Skeletal muscle tissue (tissue), 4 donors: ENCODE data around the gene RUFY1. TPM values are rescaled to one million over a fixed set of nuclear protein-coding genes. Genes with fewer than 3 reads are reported as not detected.
"Not testable (repeated sequence)": the region's sequence is repeated elsewhere in the genome, so short reads cannot be mapped to it uniquely, and the experiment has no call there.

ENCODE experiments used
- H3K27ac ChIP-seq: one replicate; pipeline ENCODE4 v1.7.0; 2013; ENCODE audit warnings: mild to moderate bottlenecking, low read depth, low read length, inconsistent platforms
- H3K27me3 ChIP-seq, 3 donors: one replicate each; pipeline ENCODE4 v1.7.0; 2013; ENCODE audit warnings: low read length in 3 of 3; ENCODE audit not compliant: control insufficient read depth in 3 of 3, insufficient read depth in 3 of 3
- H3K36me3 ChIP-seq, 3 donors: one replicate each; pipeline ENCODE4 v1.7.0; 2013; ENCODE audit warnings: low read length in 3 of 3; ENCODE audit not compliant: control insufficient read depth in 3 of 3, insufficient read depth in 3 of 3
- H3K4me1 ChIP-seq, 3 donors: one replicate each; pipeline ENCODE4 v1.7.0; 2013; ENCODE audit warnings: low read length in 3 of 3, mild to moderate bottlenecking in 3 of 3; ENCODE audit not compliant: control insufficient read depth in 3 of 3, insufficient read depth in 3 of 3
- H3K4me3 ChIP-seq, 3 donors: one replicate each; pipeline ENCODE4 v1.7.0; 2013; ENCODE audit warnings: low read length in 3 of 3
- H3K9ac ChIP-seq, 3 donors: one replicate each; pipeline ENCODE4 v1.7.0; 2013; ENCODE audit warnings: low read length in 3 of 3, mild to moderate bottlenecking in 3 of 3, moderate library complexity in 2 of 3, low read depth in 1 of 3
- H3K9me3 ChIP-seq, 3 donors: one replicate each; pipeline ENCODE4 v1.7.0; 2013; ENCODE audit warnings: low read length in 3 of 3; ENCODE audit not compliant: control insufficient read depth in 3 of 3
- total RNA-seq: library from RNA; depleted of rRNA; stranded (reverse); fragments of >200 nt; gene quantifications from one replicate; pipeline ENCODE4 v1.2.3, GENCODE V29; 2014
- donor health status: Osteomylitis.

RUFY1 gene
- total RNA-seq, 1 donor from 2014 or later: 32.9 TPM

DNA sequence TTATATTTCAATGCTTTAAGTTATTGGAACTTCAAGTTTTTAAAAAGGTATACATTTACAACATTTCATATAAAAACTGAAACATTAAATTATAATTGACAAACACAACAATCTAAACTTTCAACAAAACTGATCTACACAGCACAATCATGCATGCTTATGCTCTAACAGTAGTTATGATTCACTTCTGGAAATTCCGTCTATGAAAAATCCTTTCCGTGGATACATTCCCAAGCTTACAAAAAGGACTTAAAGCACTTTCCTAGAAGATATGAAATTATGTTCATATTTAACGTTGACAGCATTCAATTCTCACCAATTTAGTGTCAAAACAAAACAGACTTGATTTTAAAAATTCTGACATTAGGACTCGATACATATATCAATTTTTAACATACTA is 69.4 kb downstream of the RUFY1 start:
- Histone ChIP-seq H3K36me3 (peaks cover 57 to 65% (median 60%) of the 10 kb centered on the region in 3 donors), H3K9me3 (no peaks in the 10 kb centered on the region), H3K27ac (no peak overlapping the region), H3K27me3 (no peaks in the 10 kb centered on the region), H3K9ac (peak overlapping the region in 2 of 3 donors; percentile 51), H3K4me3 (peak overlapping the region in 2 of 3 donors; percentile 53 to 72), H3K4me1 (peaks cover 36 to 44% (median 41%) of the 10 kb centered on the region in 3 donors)

DNA sequence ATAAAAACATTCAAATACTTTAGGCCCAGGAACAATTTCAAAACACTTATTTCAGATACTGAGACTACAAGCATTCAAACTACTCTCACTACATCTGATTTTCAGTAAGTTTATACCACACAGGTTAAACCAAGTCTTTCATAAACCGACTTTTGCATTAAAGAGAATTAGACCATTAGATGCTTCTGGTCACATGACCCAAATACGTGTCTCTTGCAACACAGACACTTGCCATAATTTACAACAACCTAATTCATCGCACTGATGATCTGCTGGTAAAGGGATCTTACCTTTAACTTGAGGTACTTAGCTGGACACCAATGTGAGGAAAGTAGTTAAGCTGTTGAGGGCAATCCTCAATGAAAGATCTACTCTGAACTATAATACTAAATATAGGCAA is 69.9 kb downstream of the RUFY1 start:
- no peak overlapping the region for H3K27ac ChIP-seq
- peak overlapping the region; percentile 1 to 72 (median 53) for H3K4me3 ChIP-seq
- H3K9me3 ChIP-seq: no peaks in the 10 kb centered on the region
- peaks cover 52 to 60% (median 55%) of the 10 kb centered on the region in 3 donors for H3K36me3 ChIP-seq
- no peaks in the 10 kb centered on the region for H3K27me3 ChIP-seq
- peaks cover 39 to 45% (median 44%) of the 10 kb centered on the region in 3 donors for H3K4me1 ChIP-seq
- peak overlapping the region; percentile 24 to 51 (median 25) for H3K9ac ChIP-seq

DNA sequence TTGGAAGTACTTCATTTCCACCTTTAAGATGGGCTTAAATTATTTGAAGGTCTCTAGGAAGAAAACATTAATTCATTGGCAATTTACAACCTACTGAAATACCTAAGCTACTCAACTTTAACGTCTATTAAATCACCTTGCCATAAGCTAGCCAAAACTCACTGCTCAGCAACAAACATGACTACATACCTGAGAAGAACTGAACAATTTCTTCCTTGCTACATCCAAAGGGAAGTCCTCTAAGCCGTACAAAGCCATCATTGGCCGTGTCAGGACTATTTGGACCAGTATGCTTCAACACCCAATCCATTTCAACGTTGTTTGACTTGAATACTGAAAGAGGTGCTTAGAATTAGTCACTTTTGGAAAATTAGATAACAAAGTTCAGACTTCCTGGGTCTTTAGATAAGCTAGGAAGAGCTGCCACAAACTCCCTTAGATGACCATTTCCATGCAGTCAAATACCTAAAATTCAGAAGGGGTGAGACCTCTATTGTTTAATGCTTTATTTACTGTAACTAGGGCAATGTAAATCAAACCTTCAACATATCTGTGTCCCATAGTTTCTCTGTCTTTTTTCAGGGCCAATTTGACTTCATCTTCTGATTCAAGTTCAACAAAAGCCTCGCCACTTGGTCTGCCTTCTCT is 70.5 kb downstream of the RUFY1 start:
- Histone ChIP-seq H3K9me3 (no peaks in the 10 kb centered on the region), H3K9ac (peak overlapping the region; percentile 25 to 55 (median 25)), H3K4me1 (peaks cover 39 to 45% (median 44%) of the 10 kb centered on the region in 3 donors), H3K27ac (peak overlapping the region; percentile 17), H3K4me3 (peak overlapping the region; percentile 1 to 72 (median 53)), H3K27me3 (no peaks in the 10 kb centered on the region), H3K36me3 (peaks cover 46 to 55% (median 50%) of the 10 kb centered on the region in 3 donors)

DNA sequence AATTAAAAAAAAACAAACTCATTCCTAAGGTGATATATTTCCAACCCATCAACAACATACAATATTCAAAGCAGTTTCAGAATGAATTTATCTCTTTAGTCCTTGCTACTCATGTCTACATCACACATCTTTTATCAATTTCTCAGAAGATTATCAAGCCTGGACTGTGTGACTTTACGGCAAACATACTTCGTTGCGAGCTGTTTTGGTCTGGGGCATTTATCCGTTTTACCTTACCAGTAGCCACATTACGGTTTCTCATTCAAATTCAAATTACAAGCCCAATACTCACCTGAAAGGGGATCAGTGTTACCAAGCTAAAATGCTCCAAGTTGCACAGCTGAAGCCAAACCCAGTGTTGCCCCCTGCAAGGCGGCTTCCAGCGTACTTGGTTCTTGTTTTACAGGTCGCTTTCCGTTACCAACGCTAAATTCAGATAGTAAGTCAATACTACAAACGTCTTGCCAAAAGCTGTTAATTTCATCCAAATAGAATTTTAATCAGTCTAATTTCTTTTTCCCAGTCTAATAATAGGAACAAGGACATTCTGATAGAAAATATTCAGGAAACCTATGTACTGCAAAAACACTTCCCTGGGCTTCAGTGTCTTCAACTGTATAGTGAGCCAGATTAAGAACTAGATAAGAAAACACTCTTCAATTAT is 71.3 kb downstream of the RUFY1 start:
- Histone ChIP-seq H3K27ac (peak overlapping the region; percentile 79), H3K9me3 (no peaks in the 10 kb centered on the region), H3K9ac (peak overlapping the region; percentile 55 to 73 (median 60)), H3K36me3 (peaks cover 38 to 46% (median 41%) of the 10 kb centered on the region in 3 donors), H3K4me3 (peak overlapping the region; percentile 53 to 72 (median 68)), H3K4me1 (peaks cover 39 to 44% (median 44%) of the 10 kb centered on the region in 3 donors), H3K27me3 (no peaks in the 10 kb centered on the region)

DNA sequence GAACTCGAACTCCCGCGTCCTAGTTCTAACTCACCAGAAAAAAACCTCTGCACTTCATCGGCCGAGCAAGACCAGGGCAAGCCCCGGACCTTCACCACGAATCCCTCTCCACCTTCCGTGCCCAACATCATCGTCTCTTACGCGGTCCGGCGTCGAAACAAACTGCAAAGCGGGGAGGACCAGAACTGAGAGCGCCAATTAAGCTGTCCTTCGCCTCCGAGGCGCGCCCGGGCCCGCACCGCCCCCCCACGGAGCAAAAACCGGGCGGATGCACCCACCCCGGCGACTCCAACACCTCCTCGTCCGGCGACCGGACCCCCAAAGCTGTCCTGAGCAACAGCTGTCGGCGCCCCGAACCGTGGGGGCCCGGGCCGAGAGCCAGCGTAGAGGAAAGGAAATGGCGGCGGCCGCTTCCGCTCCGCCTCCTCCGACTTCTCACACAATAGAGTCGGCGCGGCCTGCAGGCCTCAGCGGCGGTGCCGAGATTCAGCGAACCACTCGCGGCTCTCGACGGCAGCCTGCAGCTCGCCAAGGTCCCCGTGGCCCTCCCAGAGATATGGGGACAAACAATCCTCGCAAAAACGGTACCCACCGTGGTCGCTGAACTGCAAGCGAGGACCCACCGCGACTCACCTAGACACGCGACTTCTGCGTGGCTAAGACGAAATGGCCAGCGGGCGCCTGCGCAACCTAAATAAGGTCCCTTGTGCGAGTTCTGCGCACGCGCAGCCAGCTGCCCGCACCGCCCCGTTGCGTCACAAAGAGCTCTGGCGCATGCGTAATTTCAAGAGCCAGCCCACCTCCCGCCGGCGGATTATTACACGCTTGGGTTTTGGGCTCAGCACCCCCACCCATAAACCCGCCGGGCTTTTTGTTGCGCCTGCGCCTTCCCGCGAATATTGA is 72.9 kb downstream of the RUFY1 start, which contains the start of gene HNRNPH1:
HNRNPH1 (minus strand) TSS at position 669 of the 903 bp plus-strand sequence; CDS start at position 131, 538 bp downstream.
- Histone ChIP-seq H3K9me3 (no peaks in the 10 kb centered on the region), H3K4me1 (peaks cover 39 to 44% (median 44%) of the 10 kb centered on the region in 3 donors), H3K4me3 (peak within 1 kb of the TSS; percentile 82 to 99 (median 99)), H3K27ac (peak within 1 kb of the TSS; percentile 100), H3K36me3 (peaks cover 23 to 31% (median 25%) of the 10 kb centered on the region in 3 donors), H3K9ac (peak within 1 kb of the TSS; percentile 96 to 100 (median 100)), H3K27me3 (no peaks in the 10 kb centered on the region)

DNA sequence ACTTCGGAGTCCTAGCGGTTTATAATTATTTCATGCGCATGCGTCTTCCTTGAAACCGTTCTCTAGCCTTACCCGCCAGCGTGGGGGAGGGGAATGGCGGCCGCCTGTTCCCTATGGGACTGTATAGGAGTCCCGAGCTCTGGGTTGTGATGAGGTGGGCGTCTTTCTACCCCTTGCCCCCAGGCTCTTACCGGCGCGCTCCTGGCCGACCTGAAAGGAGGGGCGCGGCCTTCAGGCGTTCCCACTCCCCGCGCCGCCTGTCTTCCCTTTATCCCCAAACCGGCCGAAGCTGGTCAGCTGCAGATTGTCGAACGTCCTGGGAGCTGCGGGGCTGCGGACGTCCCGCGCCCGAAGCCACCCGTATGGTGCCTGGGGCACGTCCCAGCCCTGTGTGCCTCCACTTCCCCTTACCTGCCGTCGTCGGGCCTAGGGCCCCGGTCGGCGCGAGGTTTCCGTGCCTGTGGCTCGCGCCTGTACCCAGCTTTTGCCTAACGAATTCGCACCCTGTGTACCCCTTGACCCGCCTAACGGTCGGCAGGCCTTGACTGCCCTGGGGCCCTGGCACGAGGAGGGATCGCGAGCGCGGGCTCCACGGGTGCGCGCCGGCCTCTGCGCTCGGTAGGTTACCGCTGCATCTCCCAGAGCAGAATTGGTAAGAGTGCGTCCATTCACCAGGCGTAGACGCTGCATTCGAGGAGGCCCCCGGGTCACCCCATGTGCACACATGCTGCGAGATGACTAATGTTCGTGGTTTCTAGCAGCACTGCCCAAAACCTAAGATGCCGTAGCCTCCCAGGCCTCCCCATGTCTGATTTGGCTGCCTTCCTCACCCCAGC is 73.8 kb downstream of the RUFY1 start:
- Histone ChIP-seq H3K9me3 (no peaks in the 10 kb centered on the region), H3K27me3 (no peaks in the 10 kb centered on the region), H3K27ac (peak overlapping the region; percentile 100), H3K36me3 (peaks cover 20 to 26% (median 22%) of the 10 kb centered on the region in 3 donors), H3K9ac (peak overlapping the region; percentile 96 to 100 (median 100)), H3K4me3 (peak overlapping the region; percentile 77 to 94 (median 89)), H3K4me1 (peaks cover 36 to 43% (median 41%) of the 10 kb centered on the region in 3 donors)

DNA sequence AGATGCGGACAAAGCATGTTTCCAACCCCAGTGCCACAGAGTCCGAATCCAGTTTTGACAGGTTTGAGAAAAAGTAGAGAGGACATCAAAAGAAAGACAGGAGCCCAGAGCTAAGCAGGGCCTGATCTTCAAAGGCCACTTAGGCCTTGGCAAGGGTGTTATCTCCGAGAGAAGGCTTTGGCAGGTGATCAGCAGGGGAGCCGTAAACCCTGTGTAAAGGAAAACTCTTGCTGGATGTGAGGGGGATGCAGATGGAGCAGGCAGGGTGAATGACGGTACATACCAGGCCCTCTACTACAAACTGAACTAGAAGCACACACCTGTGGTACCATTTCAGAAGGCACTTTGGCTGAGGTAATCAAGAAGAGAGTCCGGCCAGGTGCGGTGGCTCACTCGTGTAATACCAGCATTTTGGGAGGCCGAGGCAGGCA is 74.5 kb downstream of the RUFY1 start:
- Histone ChIP-seq H3K4me3 (peak overlapping the region; percentile 77 to 94 (median 89)), H3K36me3 (peaks cover 17 to 22% (median 20%) of the 10 kb centered on the region in 3 donors), H3K9ac (peak overlapping the region; percentile 96 to 100 (median 100))

DNA sequence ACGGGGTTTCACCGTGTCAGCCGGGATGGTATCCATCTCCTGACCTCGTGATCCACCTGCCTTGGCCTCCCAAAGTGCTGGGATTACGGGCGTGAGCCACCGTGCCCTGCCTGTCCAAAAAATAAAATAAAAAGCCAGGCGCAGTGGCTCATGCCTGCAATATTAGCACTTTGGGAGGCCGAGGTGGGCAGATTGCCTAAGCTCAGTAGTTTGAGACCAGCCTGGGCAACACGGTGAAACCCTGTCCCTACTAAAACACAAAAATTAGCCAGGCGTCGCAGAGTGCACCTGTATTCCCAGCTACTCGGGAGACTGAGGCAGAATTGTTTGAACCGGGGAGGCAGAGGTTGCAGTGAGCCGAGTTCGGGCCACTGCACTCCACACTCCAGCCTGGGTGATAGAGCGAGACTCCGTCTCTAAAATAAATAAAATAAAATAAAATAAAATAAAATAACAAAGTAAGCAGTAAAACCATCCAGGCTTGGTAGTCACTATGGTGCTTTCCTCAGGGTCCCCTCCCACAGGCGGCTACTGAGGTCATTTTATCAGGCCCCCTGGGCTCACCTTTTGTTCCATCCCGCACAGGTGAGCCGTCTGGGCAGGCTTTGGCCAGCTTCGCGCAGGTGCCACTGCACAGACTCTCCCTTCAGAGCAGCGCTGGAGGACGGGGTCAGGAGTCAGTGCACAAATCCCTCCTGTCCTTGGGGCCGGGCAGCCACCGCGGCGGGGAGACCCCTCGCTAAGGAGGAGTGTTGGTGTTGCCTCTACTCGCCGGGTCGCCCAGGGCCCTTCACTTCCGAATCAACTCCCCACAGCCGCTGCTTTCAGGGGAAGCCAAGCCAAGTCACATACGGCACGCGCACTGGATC is 83.4 kb downstream of the RUFY1 start:
- H3K27ac ChIP-seq, H3K36me3 ChIP-seq, H3K9me3 ChIP-seq, H3K4me1 ChIP-seq, H3K27me3 ChIP-seq: not testable (repeated sequence)
- Histone ChIP-seq H3K4me3 (peak overlapping the region; percentile 32 to 48 (median 41)), H3K9ac (peak overlapping the region in 1 of 3 donors; percentile 45)

More for the DNA sequence above, 74.5 kb downstream of the RUFY1 start:
- Histone ChIP-seq H3K9me3 (no peaks in the 10 kb centered on the region), H3K4me1 (peaks cover 29 to 36% (median 34%) of the 10 kb centered on the region in 3 donors), H3K27ac (peak overlapping the region; percentile 100), H3K27me3 (no peaks in the 10 kb centered on the region)
